NB4 (cell line): ENCODE results near the gene CASP3.

Experiments
- DNase-seq: peaks from one replicate; pipeline ENCODE4 v3.0.0; 2010; ENCODE audit warnings: low read depth
- H3K4me3 ChIP-seq: one replicate; pipeline ENCODE4 v1.5.1; 2011; ENCODE audit warnings: mild to moderate bottlenecking, low read depth, low read length, moderate library complexity
- MYC ChIP-seq: IDR thresholded peaks from 2 replicates; pipeline ENCODE4 v1.6.1; 2011; ENCODE audit warnings: low read depth, low read length
- POLR2A ChIP-seq: IDR thresholded peaks from 2 replicates; pipeline ENCODE4 v1.6.1; 2011; ENCODE audit warnings: mild to moderate bottlenecking; ENCODE audit not compliant: insufficient read length; ENCODE audit errors: extremely low read depth
- TF ChIP-seq, protein P1 (sequence below): IDR thresholded peaks from 2 replicates; pipeline ENCODE4 v1.6.1; 2011; ENCODE audit warnings: low read depth, low read length
- TF ChIP-seq, protein P2 (sequence below): IDR thresholded peaks from one replicate; pipeline ENCODE4 v1.5.1; 2012; ENCODE audit warnings: low read depth, low read length

The CASP3 gene

DNA sequence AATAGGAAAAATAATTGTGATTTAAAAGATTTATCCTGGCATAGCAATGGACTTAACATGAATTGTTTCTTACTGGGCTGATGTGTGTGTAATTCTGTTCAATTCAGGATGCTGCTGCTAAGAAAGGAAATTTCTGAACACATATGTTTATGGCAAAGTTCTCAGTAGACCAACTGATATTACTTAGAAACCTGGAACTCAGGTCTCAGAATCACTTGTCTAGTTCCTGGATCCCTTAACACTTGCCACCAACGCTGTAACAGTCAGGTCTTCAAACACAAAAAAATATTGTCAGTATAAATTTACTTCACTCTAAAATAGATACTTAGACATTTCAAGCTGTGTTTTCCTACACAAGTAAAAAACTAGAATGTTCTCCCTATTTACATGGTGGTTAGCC, 5.5 kb downstream of the CASP3 start:
- TF ChIP-seq POLR2A (no peak), MYC (no peak)
- TF ChIP-seq, protein P1, sequence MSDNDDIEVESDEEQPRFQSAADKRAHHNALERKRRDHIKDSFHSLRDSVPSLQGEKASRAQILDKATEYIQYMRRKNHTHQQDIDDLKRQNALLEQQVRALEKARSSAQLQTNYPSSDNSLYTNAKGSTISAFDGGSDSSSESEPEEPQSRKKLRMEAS, result no peak
- TF ChIP-seq, protein P2, sequence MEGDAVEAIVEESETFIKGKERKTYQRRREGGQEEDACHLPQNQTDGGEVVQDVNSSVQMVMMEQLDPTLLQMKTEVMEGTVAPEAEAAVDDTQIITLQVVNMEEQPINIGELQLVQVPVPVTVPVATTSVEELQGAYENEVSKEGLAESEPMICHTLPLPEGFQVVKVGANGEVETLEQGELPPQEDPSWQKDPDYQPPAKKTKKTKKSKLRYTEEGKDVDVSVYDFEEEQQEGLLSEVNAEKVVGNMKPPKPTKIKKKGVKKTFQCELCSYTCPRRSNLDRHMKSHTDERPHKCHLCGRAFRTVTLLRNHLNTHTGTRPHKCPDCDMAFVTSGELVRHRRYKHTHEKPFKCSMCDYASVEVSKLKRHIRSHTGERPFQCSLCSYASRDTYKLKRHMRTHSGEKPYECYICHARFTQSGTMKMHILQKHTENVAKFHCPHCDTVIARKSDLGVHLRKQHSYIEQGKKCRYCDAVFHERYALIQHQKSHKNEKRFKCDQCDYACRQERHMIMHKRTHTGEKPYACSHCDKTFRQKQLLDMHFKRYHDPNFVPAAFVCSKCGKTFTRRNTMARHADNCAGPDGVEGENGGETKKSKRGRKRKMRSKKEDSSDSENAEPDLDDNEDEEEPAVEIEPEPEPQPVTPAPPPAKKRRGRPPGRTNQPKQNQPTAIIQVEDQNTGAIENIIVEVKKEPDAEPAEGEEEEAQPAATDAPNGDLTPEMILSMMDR, result no peak
- H3K4me3 ChIP-seq, result no peak overlapping the region
- DNase-seq, result no peak

DNA sequence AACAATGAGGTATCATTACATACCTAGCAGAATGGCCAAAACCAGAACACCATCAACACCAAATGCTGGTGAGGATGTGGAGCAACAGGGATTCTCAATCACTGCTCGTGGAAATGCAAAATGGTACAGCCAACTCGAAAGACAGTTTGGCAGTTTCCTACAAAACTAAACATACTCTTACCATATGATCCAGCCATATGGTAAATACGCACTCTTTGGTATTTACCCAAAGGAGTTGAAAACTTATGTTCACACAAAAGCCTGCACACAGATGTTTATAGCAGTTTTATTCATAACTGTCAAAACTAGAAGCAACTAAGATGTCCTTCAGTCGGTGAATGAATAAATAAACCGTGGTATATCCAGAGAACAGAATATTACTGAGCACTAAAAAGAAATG, 7.8 kb downstream of the CASP3 start:
- no peak for DNase-seq
- TF ChIP-seq, protein P1, result no peak
- TF ChIP-seq, protein P2, result no peak
- TF ChIP-seq POLR2A (no peak), MYC (no peak)

DNA sequence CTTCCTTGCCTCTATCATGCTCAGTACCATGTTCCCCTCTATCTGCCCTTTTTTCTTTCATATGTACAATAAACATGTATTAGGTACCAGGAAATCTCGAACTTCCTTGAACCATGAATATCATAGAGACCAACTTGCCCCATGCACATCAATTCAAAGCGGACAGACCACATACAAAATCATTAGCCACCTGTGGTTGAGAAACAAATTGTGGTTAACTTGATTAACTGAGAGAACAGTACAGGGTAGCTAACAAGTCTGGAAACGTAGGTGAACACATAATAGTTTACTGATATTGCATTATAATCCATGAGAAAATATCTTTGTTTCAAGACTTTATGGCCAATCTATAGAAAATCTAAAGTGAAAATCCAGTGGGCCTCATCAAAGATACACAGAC, 8.2 kb downstream of the CASP3 start:
- TF ChIP-seq POLR2A (no peak), MYC (no peak)
- TF ChIP-seq, protein P2, result no peak
- TF ChIP-seq, protein P1, result no peak
- DNase-seq, result no peak
- H3K4me3 ChIP-seq, result no peak overlapping the region

More for the DNA sequence above, 7.8 kb downstream of the CASP3 start:
- H3K4me3 ChIP-seq, result no peak overlapping the region

DNA sequence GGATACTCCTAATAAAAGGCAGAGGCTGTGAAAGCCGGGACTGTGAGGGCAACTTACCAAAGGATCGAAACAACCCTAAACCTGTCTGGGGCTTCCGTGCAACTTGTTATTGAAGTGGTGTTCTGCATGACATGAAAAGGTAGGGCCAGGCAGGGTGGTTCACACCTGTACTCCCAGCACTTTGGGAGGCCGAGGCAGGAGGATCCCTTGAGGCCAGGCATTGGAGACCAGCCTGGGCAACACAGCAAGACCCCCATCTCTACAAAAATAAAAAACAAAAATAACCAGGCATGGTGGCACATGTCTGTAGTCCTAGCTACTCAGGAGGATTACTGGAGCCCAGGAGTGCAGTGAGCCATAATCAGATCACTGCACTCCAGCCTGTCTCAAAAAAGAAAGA, 12.3 kb downstream of the CASP3 start:
- H3K4me3 ChIP-seq, result no peak overlapping the region
- no peak for DNase-seq
- TF ChIP-seq POLR2A, result no peak
- no peak for TF ChIP-seq MYC
- TF ChIP-seq, protein P2, result no peak
- TF ChIP-seq, protein P1, result no peak

DNA sequence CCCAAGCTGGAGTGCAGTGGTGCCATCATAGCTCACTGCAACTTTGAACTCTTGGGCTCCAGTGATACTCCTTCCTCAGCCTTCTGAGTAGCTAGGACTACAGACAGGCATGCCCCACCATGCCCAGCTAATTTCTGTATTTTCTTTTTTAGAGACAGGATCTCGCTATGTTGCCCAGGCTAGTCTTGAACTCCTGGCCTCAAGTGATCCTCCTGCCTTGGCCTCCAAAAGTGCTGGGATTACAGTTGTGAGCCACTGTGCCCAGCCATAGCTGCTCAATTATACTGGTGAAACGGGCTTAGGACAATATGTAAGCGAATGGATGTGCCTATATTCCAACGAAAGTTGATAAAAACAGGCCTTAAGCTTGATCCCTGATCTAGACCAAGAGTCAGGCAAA, 13.1 kb downstream of the CASP3 start:
- no peak for DNase-seq
- TF ChIP-seq MYC, result no peak
- TF ChIP-seq, protein P2, result no peak
- TF ChIP-seq, protein P1, result no peak
- TF ChIP-seq POLR2A, result no peak

DNA sequence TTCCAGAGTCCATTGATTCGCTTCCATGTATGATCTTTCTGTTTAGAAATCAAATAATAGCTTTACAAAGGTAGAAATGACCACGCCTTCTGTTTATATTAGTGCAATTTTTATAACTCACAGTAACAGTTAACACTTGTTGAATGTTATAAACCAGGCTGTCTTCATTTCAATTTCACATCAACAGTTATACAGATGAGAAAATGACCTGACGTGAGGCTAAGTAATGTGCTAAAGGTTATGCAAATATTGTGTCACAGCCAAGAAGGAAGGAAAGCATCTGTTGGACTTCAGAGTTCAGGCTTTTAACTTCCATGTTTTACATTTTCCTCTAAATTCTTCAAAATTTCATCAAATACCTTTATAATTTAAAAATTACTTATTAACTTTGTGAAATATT, 13.9 kb downstream of the CASP3 start:
- no peak overlapping the region for H3K4me3 ChIP-seq
- TF ChIP-seq, protein P2, result no peak
- TF ChIP-seq, protein P1, result no peak
- TF ChIP-seq POLR2A, result no peak
- no peak for TF ChIP-seq MYC
- no peak for DNase-seq

More for the DNA sequence above, 13.1 kb downstream of the CASP3 start:
- H3K4me3 ChIP-seq, result no peak overlapping the region
